HG03565 (cell line): ENCODE measurements around the gene CEP78.

Source experiments
- ATAC-seq: cut with Tn5 transposase; IDR thresholded peaks from one replicate; pipeline ENCODE4 v1.9.1; 2021; ENCODE audit warnings: mild to moderate bottlenecking, moderate library complexity; ENCODE audit not compliant: unreplicated experiment

The CEP78 gene

GRCh38 chr9:78303377-78304062, 67.6 kb downstream of the CEP78 start:
- no peak for ATAC-seq

- ATAC-seq = no peak
Measured at GRCh38 chr9:78304357-78304756, 68.5 kb downstream of the CEP78 start.

- no peak for ATAC-seq
Measured at GRCh38 chr9:78306222-78307076, 70.6 kb downstream of the CEP78 start.

- ATAC-seq = no peak
Measured at GRCh38 chr9:78307360-78307759, 71.5 kb downstream of the CEP78 start.

DNA sequence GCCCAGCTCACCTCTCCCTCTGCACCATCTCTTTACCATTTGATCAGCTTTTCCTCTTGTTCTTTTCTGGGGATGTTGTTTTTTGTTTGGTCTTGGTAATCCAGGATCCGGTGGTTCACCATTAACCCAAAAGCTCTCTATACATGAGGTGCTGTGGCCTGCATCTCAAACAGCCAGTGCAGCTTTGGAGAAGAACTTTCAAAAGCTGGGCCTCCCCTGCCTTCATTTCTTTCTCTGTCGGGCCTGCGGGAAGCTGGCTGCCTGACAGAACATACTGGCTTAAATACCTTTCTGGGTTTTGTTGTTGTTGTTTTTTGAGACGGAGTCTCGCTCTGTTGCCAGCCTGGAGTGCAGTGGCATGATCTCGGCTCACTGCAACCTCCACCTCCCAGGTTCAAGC, 73.2 kb downstream of the CEP78 start:
- ATAC-seq = no peak

- ATAC-seq = no peak
Measured at GRCh38 chr9:78311075-78311474, 75.2 kb downstream of the CEP78 start.

DNA sequence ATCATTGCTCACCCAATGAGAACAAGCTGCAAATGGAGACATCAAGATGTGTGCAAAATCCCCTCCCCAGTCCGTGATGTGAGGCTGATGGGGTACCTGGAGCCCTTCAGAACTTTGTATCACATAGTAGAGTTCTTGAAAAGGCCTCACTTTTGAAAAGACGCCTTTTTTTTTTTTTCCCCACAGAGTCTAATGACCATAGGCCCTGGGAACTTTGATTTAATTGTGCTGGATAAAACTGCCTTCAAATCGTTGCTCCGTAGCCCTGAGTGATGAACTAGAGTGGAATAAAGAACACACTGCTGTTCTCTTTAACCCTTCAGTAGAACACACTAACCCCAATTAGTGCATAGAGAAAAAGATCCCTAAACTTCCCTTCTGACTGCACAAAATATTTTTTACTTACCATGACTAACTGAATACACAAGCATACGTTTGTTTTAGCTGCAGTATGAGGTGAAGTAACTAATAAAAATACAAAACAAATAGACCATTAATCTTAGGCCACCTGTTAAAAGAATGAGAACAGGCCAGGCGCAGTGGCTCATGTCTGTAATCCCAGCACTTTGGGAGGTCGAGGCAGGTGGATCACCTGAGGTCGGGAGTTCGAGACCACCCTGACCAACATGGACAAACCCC, 76.1 kb downstream of the CEP78 start:
- ATAC-seq = no peak

DNA sequence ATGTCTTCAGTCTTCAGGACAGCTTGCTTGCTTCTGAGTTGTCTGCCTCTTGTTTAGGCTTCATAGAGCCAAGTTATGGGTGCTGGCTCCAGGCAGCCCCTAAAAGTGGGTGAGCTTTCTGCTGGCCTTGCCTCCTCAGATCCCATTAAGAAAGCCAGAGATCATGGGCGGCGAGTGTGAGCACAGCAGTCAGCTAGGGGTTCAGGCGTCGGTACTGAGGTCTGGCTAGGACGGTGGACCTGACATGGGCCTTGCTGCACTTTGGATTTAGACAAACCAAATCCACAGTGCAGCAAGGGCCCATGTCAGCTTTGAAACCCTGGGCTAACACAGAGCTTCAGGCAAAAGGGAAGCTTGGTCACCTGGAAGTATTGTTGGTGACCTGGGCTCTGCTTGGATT, 78.7 kb downstream of the CEP78 start:
- ATAC-seq = no peak

- no peak for ATAC-seq
Measured at GRCh38 chr9:78314953-78315870, 79.3 kb downstream of the CEP78 start.

DNA sequence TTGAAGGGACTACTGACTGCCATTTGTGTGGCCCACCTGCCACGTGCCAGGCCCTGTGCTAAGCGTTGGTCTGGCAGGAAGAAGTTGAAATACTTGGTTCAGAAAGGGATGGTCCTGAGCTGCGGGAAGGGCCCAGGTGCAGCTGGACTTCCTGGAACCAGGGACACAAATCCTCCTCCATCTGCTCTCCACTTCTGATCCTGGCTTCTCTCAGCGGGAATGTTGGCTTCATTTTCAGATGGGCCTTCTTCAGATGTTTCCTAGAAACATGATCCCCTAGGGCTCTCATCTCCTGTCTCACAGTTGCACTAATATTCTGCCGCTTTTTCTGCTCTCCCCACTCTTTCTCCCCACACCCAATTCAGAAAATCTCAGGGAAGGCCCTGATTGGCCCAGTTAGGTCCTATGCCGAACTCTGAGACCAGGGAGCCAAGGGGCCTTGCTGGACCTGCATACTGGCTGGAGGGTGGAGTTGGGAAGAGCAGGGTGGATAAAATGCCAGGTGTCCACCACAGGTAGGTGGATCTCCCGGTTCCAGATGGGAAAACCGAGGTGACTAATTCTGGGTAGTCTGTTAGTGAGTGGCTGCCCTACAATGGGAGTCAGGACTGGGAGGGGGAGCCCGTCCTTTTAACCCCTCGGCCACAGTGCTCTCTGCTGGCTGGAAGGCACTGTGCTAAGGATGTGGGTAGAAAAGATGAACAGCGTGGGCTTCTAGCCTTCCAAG, 80.5 kb downstream of the CEP78 start:
- no peak for ATAC-seq

DNA sequence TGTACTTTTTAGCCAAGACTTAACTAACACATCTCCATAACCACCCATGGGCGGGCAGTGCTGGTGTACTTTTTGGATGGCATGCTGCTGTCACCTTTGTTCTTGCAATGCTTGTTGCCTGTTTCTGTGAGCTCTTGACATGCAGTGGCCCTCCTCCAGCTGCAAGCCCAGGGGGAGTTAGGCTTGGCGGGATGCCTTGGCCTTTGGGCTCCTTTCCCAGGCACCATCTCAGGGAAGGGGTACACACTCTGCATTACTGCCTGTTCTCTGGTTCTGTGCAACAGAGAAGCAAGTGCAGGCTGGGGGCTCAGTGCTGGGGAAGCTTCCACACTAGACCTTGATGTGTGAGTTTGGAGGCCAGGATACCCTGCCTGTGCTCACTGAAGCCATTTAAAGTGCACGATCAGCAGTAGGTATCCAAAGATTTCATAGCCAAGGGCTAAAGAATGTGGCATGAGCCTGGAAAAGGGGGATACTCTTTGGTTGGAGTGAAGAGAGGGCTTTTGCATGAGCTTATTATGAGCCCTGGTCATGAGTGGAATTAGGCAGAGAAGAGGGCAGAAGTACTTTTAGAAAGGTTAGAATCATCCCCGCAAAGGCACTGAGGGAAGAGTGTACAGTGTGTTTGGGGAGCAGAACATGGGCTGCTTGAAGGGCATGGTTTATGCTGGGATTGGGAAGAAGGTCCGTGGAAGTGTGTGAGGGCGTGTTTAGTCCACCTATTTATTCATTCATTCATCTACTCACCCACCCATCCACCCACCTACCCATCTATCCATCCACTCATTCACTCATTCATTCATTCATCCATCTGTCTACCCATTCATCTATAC, 83.5 kb downstream of the CEP78 start:
- ATAC-seq = no peak

DNA sequence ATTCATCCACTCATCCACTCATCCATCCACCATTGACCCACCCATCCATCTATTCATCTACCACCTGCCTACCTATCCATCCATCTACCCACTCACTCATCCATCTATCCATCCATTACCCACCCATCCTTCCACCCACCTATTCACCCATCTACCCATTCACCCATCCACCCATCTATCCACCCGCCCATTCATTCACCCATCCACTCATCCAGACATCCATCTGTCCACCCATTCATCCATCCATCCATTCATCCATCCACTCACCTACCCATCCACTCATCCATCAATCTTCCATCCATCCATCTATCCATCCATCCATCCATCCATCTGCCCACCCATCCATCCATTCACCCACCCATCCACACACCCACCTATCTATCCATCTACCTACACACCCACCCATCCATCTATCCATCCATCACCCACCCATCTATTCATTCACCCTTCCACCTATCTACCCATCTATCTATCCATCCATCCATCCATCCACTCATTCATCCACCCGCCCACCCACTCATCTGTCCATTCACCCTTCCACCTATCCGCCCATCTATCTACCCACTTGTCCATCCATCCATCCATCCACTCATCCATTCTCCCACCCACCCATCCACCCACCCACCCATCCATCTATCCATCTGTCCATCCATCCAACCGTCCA, 84.3 kb downstream of the CEP78 start:
- ATAC-seq = no peak

DNA sequence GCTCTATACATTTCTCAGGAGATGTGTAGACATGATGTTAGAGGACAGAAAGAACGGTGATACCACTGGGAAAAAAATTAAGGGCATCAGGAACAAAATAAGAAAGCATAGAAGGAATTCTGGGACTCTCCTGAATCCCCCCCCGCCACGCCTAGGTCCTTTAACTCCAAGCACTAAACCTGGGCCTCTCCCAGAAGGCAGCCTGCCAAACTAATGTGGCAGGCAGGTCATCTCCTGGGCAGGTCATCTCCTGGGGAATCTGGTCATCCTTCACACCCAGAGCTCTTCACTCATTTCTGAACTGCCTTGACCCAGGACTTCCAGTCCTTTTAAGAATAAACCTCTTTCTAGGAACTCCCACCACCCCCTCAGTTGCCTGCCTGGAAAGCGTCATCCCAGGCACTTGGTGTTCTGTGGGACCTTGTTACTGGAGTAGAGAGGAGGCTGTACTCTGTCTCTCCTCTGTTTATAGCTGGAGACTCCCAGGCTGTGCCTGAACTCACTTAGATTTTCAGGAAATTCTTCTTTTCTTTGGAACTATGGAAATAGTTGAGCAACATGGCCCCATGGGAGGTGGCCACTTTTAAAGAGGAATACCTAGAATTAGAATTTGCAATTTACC, 85.1 kb downstream of the CEP78 start:
- ATAC-seq = no peak

- ATAC-seq = no peak
Measured at GRCh38 chr9:78321505-78321904, 85.6 kb downstream of the CEP78 start.

- ATAC-seq = no peak
Measured at GRCh38 chr9:78324068-78324650, 88.3 kb downstream of the CEP78 start.

- ATAC-seq = no peak
Measured at GRCh38 chr9:78324682-78325081, 88.8 kb downstream of the CEP78 start.

GRCh38 chr9:78325343-78325742, 89.5 kb downstream of the CEP78 start:
- no peak for ATAC-seq

- no peak for ATAC-seq
Measured at GRCh38 chr9:78325846-78326360, 90.0 kb downstream of the CEP78 start.
